MG63 (cell line): Measurements from ENCODE around the gene ERCC6L2. TPM values are rescaled to one million over a fixed set of nuclear protein-coding genes. Genes with fewer than 3 reads are reported as not detected.

Source experiments
- DNase-seq: peaks from one replicate; pipeline ENCODE4 v3.0.0-alpha.2; 2020
- H3K27me3 ChIP-seq: fragments of 250-450 bp; sonication (Bioruptor Pico); 2 replicates; pipeline ENCODE4 v1.5.1; 2020; ENCODE audit warnings: mild to moderate bottlenecking, moderate library complexity
- H3K36me3 ChIP-seq: fragments of 250-450 bp; sonication (Bioruptor Pico); 2 replicates; pipeline ENCODE4 v1.5.1; 2020; ENCODE audit warnings: mild to moderate bottlenecking, moderate library complexity
- H3K4me3 ChIP-seq: fragments of 250-450 bp; sonication (Bioruptor Pico); 2 replicates; pipeline ENCODE4 v1.5.1; 2020; ENCODE audit warnings: mild to moderate bottlenecking, moderate library complexity
- H3K9me3 ChIP-seq: fragments of 250-450 bp; sonication (Bioruptor Pico); 2 replicates; pipeline ENCODE4 v1.5.1; 2020; ENCODE audit warnings: mild to moderate bottlenecking, moderate library complexity
- total RNA-seq: library from RNA; depleted of rRNA; stranded (reverse); fragments of >200 nt; shearing (Covaris generic); gene quantifications from 2 replicates; pipeline ENCODE4 v1.2.3, GENCODE V29; 2014; ENCODE audit warnings: low replicate concordance

The ERCC6L2 gene
- total RNA-seq, 1 experiment from 2014 or later = 24.2 TPM

- Histone ChIP-seq H3K36me3 (no peaks in the 10 kb centered on the region), H3K4me3 (no peak overlapping the region), H3K27me3 (no peaks in the 10 kb centered on the region), H3K9me3 (no peaks in the 10 kb centered on the region)
- no peak for DNase-seq
Observed at GRCh38 chr9:95854386-95855020, 21.0 kb upstream of the ERCC6L2 start.

- H3K9me3 ChIP-seq = no peaks in the 10 kb centered on the region
- H3K27me3 ChIP-seq = no peaks in the 10 kb centered on the region
- no peak for DNase-seq
- no peaks in the 10 kb centered on the region for H3K36me3 ChIP-seq
- no peak overlapping the region for H3K4me3 ChIP-seq
Observed at GRCh38 chr9:95855961-95856360, 19.5 kb upstream of the ERCC6L2 start.

GRCh38 chr9:95857124-95857523 lies 18.4 kb upstream of the ERCC6L2 start:
- Histone ChIP-seq H3K4me3 (no peak overlapping the region), H3K9me3 (peaks cover 5% of the 10 kb centered on the region), H3K27me3 (no peaks in the 10 kb centered on the region), H3K36me3 (no peaks in the 10 kb centered on the region)
- DNase-seq = peak; percentile 51

DNA sequence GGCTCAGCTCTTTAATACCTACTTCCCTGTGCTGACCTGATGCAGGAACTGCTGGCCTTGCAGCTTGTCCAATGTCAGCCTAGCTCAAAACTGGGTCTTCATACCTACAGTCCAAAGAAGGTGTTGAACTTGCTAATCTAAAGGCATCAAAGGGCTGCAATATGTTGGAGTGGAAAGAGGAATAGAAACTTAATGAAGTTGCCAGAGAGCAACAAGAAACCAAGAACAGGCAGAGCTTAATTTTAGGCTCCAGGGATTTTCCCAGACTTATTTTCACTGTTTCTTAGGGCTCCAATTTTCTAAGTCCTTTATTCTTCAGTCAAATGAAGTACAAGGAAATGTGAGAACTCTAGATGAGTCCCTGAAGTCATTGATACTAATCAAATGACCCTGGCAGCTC lies 17.6 kb upstream of the ERCC6L2 start:
- no peak for DNase-seq
- Histone ChIP-seq H3K27me3 (no peaks in the 10 kb centered on the region), H3K36me3 (no peaks in the 10 kb centered on the region), H3K9me3 (peaks cover 7% of the 10 kb centered on the region), H3K4me3 (no peak overlapping the region)

DNA sequence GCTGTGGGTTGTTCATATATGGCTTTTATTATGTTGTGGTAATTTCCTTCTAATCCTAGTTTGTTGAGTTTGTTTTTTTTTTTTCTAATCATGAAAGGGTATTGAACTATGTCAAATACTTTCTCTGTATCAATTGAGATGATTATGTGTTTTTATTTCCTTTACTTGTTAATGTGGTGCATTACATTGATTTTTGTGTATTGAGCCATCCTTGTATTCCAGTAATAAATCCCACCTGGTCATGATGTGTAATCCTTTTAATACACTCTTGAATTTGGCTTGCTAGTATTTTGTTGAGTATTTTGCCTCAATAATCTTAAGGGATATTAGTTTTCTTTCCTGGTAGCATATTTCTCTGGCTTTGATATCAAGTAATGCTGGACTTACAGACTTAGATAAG lies 13.1 kb upstream of the ERCC6L2 start:
- H3K9me3 ChIP-seq = peaks cover 13% of the 10 kb centered on the region
- DNase-seq = no peak
- no peaks in the 10 kb centered on the region for H3K36me3 ChIP-seq
- no peaks in the 10 kb centered on the region for H3K27me3 ChIP-seq
- no peak overlapping the region for H3K4me3 ChIP-seq

DNA sequence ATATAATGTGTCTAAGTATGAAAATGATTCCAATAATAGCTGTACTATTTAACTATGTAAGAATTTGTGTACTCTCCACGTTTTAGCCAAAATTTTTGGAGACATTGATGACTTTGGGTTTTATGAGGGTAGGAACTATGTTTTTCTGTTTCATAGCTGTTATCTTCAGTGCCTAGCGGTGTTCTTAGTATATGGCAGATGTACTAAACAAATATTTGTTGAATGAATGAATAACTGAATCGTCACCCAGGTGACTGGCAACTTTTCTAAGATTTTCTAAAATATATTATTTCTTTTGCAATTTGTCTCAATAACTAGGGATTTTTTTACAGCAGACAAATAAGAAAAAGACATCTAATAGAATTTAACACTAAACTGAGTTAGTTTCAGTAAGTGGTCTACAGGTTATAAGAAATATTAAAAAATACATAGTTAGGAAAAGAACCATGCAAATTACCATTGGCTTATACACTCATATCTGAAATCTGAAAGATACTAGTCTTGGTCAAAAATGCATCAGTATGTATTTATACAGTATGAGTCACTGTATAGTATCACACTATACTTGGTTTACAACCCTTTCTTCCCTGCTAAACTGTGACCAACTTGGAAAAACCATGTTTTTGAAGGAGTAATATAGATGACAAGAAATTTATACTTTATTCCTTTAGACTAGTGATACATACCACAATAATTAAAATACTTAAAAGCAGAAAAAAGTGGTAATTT lies 10.5 kb upstream of the ERCC6L2 start:
- no peak overlapping the region for H3K4me3 ChIP-seq

DNA sequence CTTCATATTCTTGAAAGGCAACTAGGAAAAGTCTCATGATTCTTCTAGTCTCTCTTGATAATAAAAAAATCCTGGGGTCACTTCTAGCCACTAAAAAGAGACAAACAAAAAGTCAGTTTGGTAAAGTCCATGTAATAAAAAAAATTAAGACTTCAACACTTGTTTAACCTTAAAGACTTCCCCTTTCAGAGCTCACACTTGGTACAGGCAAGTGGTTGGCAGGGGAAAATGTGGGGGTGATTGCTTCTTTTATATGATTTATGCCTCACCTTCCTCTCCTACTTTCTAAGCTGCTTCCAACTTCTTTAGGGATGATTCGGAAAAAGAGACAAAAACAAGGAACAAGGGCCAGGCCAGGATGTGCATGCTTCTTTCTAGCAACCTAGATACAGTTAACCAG lies 5.1 kb upstream of the ERCC6L2 start:
- H3K9me3 ChIP-seq = peaks cover 7% of the 10 kb centered on the region
- no peaks in the 10 kb centered on the region for H3K27me3 ChIP-seq
- peaks cover 37% of the 10 kb centered on the region for H3K36me3 ChIP-seq
- DNase-seq = no peak
- no peak overlapping the region for H3K4me3 ChIP-seq

More for the DNA sequence above, 10.5 kb upstream of the ERCC6L2 start:
- DNase-seq = no peak
- Histone ChIP-seq H3K9me3 (peaks cover 14% of the 10 kb centered on the region), H3K36me3 (peaks cover 2% of the 10 kb centered on the region; the same call in 1 of the 2 replicates), H3K27me3 (no peaks in the 10 kb centered on the region)

DNA sequence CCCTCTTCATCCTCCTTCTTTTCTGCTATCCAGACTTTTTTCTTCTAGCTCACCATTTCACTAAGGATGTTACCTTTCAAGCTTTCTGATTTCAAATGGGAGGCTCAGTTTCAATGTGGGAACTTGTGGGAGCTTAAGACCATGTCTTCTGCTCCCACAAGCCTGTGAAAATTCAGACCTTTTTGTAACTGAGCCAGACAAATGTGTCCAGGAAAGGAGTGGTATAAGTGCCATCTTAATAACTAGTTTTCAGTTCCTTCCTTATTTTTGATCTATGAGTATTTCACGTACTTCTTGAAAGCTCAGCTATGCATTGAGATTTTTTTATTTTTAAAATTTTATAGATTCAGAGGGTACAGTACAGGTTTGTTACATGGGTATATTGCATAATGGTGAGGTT lies 4.6 kb upstream of the ERCC6L2 start:
- Histone ChIP-seq H3K9me3 (peaks cover 7% of the 10 kb centered on the region), H3K4me3 (no peak overlapping the region), H3K36me3 (peaks cover 39% of the 10 kb centered on the region), H3K27me3 (no peaks in the 10 kb centered on the region)
- no peak for DNase-seq

DNA sequence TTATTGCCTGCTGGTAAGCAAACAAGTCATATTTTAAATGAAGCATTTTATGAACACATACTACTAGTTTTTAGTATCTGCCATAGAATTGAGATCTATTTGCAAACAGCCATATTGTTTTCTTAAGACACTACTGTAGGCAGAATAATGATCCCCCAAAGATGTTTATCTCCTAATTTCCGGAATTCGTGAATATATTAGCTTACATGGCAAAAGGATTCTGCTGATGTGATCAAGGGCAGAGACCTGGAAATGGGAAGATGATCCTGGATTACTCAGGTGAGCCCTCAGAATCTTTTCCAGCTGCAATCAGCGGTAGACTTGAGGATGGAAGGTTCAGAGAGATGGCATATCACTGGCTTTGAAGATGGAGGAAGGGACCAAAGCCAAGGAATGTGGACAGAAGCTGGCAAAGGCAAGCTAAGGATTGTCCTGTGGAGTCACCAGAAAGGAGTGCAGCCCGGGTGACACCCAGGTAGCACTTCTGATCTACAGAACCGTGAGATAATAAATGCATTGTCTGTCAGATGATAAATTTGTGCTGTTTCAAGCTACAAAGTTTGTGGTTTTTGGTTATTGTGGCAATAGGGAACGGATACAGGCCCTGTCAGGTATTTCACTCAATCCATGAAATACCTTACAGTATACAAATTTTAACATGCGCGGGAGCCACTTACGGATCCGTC lies 1.0 kb upstream of the ERCC6L2 start:
- Histone ChIP-seq H3K4me3 (no peak overlapping the region), H3K27me3 (no peaks in the 10 kb centered on the region), H3K9me3 (peaks cover 10% of the 10 kb centered on the region), H3K36me3 (peaks cover 44% of the 10 kb centered on the region)
- no peak for DNase-seq

DNA sequence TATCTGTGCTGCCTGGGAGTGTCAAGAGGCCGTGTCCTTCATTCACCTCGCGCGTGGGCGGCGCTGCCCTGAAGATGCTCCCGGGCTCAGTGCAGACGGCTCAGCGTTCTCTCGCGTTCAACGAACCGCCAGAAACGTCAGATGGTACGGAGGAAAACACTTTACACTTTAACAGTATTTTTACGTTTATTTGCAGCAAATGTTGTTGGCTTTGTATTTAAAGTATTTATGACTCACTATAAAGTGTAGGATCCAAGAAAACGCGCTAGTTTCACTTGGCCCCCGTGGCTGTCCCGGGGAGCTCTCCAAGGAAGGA lies 544 bp upstream of the ERCC6L2 start:
- Histone ChIP-seq H3K4me3 (no peak overlapping the region), H3K36me3 (peaks cover 43% of the 10 kb centered on the region)
- peak; percentile 62 for DNase-seq

DNA sequence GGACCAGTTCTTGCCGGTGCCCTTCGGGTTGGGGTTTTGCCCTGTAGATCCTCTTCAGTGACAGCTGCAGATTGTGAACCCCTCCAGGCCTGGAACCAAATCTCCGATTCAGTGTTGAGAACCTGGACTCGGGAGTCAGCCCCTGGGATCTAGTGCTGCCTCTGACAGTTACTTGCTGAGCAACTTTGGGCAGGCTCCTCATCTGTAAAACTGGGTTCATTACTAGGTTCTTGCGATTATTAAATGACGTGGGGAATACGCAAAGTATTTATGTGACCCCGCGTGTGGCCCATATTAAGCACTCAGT lies 600 bp downstream of the ERCC6L2 start:
- Histone ChIP-seq H3K36me3 (peaks cover 46% of the 10 kb centered on the region), H3K27me3 (no peaks in the 10 kb centered on the region), H3K9me3 (peaks cover 8% of the 10 kb centered on the region), H3K4me3 (no peak overlapping the region)
- no peak for DNase-seq

More for the DNA sequence above, 544 bp upstream of the ERCC6L2 start:
- peaks cover 8% of the 10 kb centered on the region for H3K9me3 ChIP-seq
- H3K27me3 ChIP-seq = no peaks in the 10 kb centered on the region

DNA sequence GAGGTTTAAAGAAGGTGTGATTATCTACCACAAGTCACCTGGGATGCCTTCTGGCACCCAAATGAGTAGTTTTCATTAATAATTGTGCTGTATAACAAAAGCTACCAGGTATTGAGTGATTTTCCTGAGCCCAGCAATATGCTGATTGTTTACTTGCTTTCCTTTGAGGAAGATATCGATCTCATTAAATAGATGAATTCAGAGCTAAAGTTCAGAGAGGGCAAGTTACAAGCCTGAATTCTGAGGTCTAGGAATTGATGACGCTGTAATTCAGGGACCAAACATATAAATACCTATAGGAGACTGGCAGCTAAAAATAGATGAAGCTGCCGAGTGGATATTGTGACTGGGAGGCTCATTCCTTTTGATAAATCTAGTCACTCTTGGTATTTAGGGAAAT lies 1.1 kb downstream of the ERCC6L2 start:
- Histone ChIP-seq H3K9me3 (peaks cover 8% of the 10 kb centered on the region), H3K4me3 (no peak overlapping the region), H3K27me3 (no peaks in the 10 kb centered on the region), H3K36me3 (peaks cover 50% of the 10 kb centered on the region)
- DNase-seq = no peak

GRCh38 chr9:95877984-95878383 lies 2.5 kb downstream of the ERCC6L2 start:
- Histone ChIP-seq H3K9me3 (peaks cover 2% of the 10 kb centered on the region; the same call in 1 of the 2 replicates), H3K27me3 (no peaks in the 10 kb centered on the region), H3K4me3 (no peak overlapping the region), H3K36me3 (peaks cover 49% of the 10 kb centered on the region)
- no peak for DNase-seq

- DNase-seq = no peak
- peaks cover 45% of the 10 kb centered on the region for H3K36me3 ChIP-seq
- peaks cover 2% of the 10 kb centered on the region; the same call in 1 of the 2 replicates for H3K9me3 ChIP-seq
- no peak overlapping the region for H3K4me3 ChIP-seq
- H3K27me3 ChIP-seq = no peaks in the 10 kb centered on the region
Observed at GRCh38 chr9:95879591-95879990, 4.1 kb downstream of the ERCC6L2 start.

- peak; percentile 35 for DNase-seq
- no peak overlapping the region for H3K4me3 ChIP-seq
Observed at GRCh38 chr9:95880021-95880690, 4.7 kb downstream of the ERCC6L2 start.

GRCh38 chr9:95887926-95888497 lies 12.5 kb downstream of the ERCC6L2 start:
- Histone ChIP-seq H3K36me3 (peaks cover 47% of the 10 kb centered on the region), H3K27me3 (no peaks in the 10 kb centered on the region), H3K4me3 (no peak overlapping the region), H3K9me3 (no peaks in the 10 kb centered on the region; the same call in none of the 2 replicates)
- DNase-seq = no peak

More at GRCh38 chr9:95880021-95880690, 4.7 kb downstream of the ERCC6L2 start:
- peaks cover 45% of the 10 kb centered on the region for H3K36me3 ChIP-seq
- no peaks in the 10 kb centered on the region for H3K27me3 ChIP-seq
- peaks cover 2% of the 10 kb centered on the region; the same call in 1 of the 2 replicates for H3K9me3 ChIP-seq

DNA sequence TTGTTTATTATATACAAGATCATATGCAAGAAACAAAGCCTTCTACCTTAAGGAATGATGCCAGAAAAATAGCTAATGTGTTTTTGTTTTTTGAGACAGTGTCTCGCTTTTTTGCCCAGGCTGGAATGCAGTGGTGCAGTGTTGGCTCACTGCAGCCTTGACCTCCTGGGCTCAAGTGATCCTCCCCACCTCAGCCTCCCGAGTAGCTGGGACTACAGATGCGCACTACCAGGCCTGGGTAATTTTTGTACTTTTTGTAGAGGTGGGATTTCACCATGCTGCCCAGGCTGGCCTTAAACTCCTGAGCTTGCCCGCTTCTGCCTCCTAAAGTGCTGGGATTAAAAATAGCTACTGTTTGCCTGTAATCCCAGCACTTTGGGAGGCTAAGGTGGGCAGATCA lies 15.1 kb downstream of the ERCC6L2 start:
- DNase-seq = no peak
- Histone ChIP-seq H3K36me3 (peaks cover 32% of the 10 kb centered on the region), H3K9me3 (no peaks in the 10 kb centered on the region; the same call in none of the 2 replicates), H3K4me3 (no peak overlapping the region), H3K27me3 (no peaks in the 10 kb centered on the region)
